Natural killer cell (primary cell): ENCODE measurements around the gene RGS19. TPM values are rescaled to one million over a fixed set of nuclear protein-coding genes. Genes with fewer than 3 reads are reported as not detected.

Experiments
- ATAC-seq, 3 donors: fragments of 150-1000 bp in 2 of 3; fragments of 200-7000 bp in 1 of 3; cut with Tn5 transposase; 1 replicate in 1 of 3; 2 replicates in 2 of 3; pipeline ENCODE4 v1.10.0; 2021; ENCODE audit warnings: mild to moderate bottlenecking in 2 of 3, moderate library complexity in 2 of 3
- DNase-seq, 2 donors: peaks; one replicate each; pipeline versions ENCODE4 v3.0.0 to v3.0.0-alpha.2; 2013 to 2021; ENCODE audit warnings: mixed read lengths in 1 of 2
- H3K27ac ChIP-seq: one replicate; pipeline ENCODE4 v1.5.1; 2013; ENCODE audit warnings: mild to moderate bottlenecking, low read length
- H3K27me3 ChIP-seq: one replicate; pipeline ENCODE4 v1.6.1; 2013; ENCODE audit warnings: low read length; ENCODE audit not compliant: control insufficient read depth, insufficient read depth
- H3K36me3 ChIP-seq: one replicate; pipeline ENCODE4 v1.6.1; 2013; ENCODE audit warnings: low read length; ENCODE audit not compliant: control insufficient read depth, insufficient read depth
- H3K4me1 ChIP-seq: one replicate; pipeline ENCODE4 v1.6.1; 2013; ENCODE audit warnings: low read length; ENCODE audit not compliant: control insufficient read depth, insufficient read depth
- H3K4me3 ChIP-seq: one replicate; pipeline ENCODE4 v1.5.1; 2013; ENCODE audit warnings: low read length
- H3K9me3 ChIP-seq: one replicate; pipeline ENCODE4 v1.6.1; 2013; ENCODE audit warnings: low read length; ENCODE audit not compliant: control insufficient read depth, insufficient read depth
- H3K27ac Mint-ChIP-seq, 2 donors: one replicate each; pipeline ENCODE4 v1.8.0; 2022; ENCODE audit warnings: mild to moderate bottlenecking in 2 of 2, mixed read lengths in 2 of 2, moderate library complexity in 1 of 2
- H3K27me3 Mint-ChIP-seq, 2 donors: one replicate each; pipeline ENCODE4 v1.8.0; 2022; ENCODE audit warnings: low read depth in 2 of 2, mixed read lengths in 2 of 2
- H3K36me3 Mint-ChIP-seq: one replicate; pipeline ENCODE4 v1.8.0; 2022; ENCODE audit warnings: mixed read lengths
- H3K4me1 Mint-ChIP-seq, 2 donors: one replicate each; pipeline ENCODE4 v1.8.0; 2022; ENCODE audit warnings: mixed read lengths in 2 of 2
- H3K4me3 Mint-ChIP-seq: one replicate; pipeline ENCODE4 v1.8.0; 2022; ENCODE audit warnings: mild to moderate bottlenecking, moderate library complexity, mixed read lengths
- H3K9me3 Mint-ChIP-seq, 2 donors: one replicate each; pipeline ENCODE4 v1.8.0; 2022; ENCODE audit warnings: mixed read lengths in 2 of 2
- CTCF ChIP-seq: fragments of 200-600 bp; IDR thresholded peaks from one replicate; pipeline ENCODE4 v1.8.0; 2022; ENCODE audit warnings: antibody characterized with exemption
- WGBS: methylation state at CpG from one replicate; pipeline ENCODE4 v1.1.7; 2013; ENCODE audit warnings: missing lambda C conversion rate; ENCODE audit not compliant: insufficient coverage; 5-methylcytosine and 5-hydroxymethylcytosine counted together
- intact Hi-C: fragments of 100-400 bp; cut with micrococcal nuclease; formaldehyde crosslinking; loops from one replicate; pipeline ENCODE4 v1.14.2; 2022
- total RNA-seq, 4 donors: library from RNA; stranded (reverse); fragments of 120-200 nt in 1 of 4; gene quantifications; one replicate each; pipeline versions ENCODE4 v1.2.3 to v1.2.4, GENCODE V29; 2013 to 2022

RGS19 gene
- total RNA-seq, 3 donors from 2014 or later (not counting 1 experiment from before 2014, with no cell fraction given), result 61.9 to 76.4 (median 68.2) TPM

- Mint-ChIP-seq H3K27me3 (no peaks in the 10 kb centered on the region), H3K4me3 (no peak overlapping the region), H3K9me3 (no peaks in the 10 kb centered on the region), H3K36me3 (no peaks in the 10 kb centered on the region), H3K4me1 (peaks cover 6 to 41% of the 10 kb centered on the region in 2 donors), H3K27ac (peak overlapping the region; percentile 21 to 52)
- WGBS, result 81% methylated on average over 30 of the region's 30 CpGs
- ATAC-seq (no peak), DNase-seq (no peak)
- Histone ChIP-seq H3K27ac (no peak overlapping the region), H3K27me3 (no peaks in the 10 kb centered on the region), H3K4me1 (peaks cover 51% of the 10 kb centered on the region), H3K9me3 (no peaks in the 10 kb centered on the region), H3K36me3 (peaks cover 43% of the 10 kb centered on the region), H3K4me3 (no peak overlapping the region)
- no peak for TF ChIP-seq CTCF
- intact Hi-C loops, result no loop called here
Observed at GRCh38 chr20:64071341-64072332, 7.7 kb downstream of the RGS19 start.

- Mint-ChIP-seq H3K36me3 (no peaks in the 10 kb centered on the region), H3K4me3 (no peak overlapping the region), H3K4me1 (peaks cover 18 to 42% of the 10 kb centered on the region in 2 donors), H3K27me3 (no peaks in the 10 kb centered on the region), H3K9me3 (no peaks in the 10 kb centered on the region), H3K27ac (no peak overlapping the region)
- Histone ChIP-seq H3K4me1 (peaks cover 54% of the 10 kb centered on the region), H3K27ac (no peak overlapping the region), H3K9me3 (no peaks in the 10 kb centered on the region), H3K4me3 (no peak overlapping the region), H3K27me3 (no peaks in the 10 kb centered on the region), H3K36me3 (peaks cover 33% of the 10 kb centered on the region)
- intact Hi-C loops, result no loop called here
- no peak for TF ChIP-seq CTCF
- 94% methylated on average over 31 of the region's 31 CpGs for WGBS
- ATAC-seq (no peak), DNase-seq (no peak)
Observed at GRCh38 chr20:64070244-64070993, 8.9 kb downstream of the RGS19 start.

- 68% methylated on average over 14 of the region's 14 CpGs for WGBS
- Histone ChIP-seq H3K36me3 (peaks cover 29% of the 10 kb centered on the region), H3K4me1 (peaks cover 54% of the 10 kb centered on the region), H3K27me3 (no peaks in the 10 kb centered on the region), H3K4me3 (no peak overlapping the region), H3K9me3 (no peaks in the 10 kb centered on the region), H3K27ac (no peak overlapping the region)
- H3K36me3 Mint-ChIP-seq, result no peaks in the 10 kb centered on the region
- no peak overlapping the region for H3K4me3 Mint-ChIP-seq
- intact Hi-C loops, result no loop called here
- no peak overlapping the region for H3K27ac Mint-ChIP-seq
- peak in 1 of 2 donors; percentile 46 for DNase-seq
- no peak for ATAC-seq
- no peaks in the 10 kb centered on the region for H3K27me3 Mint-ChIP-seq
- H3K9me3 Mint-ChIP-seq, result no peaks in the 10 kb centered on the region
- H3K4me1 Mint-ChIP-seq, result peaks cover 23 to 48% of the 10 kb centered on the region in 2 donors
- peak; percentile 60 for TF ChIP-seq CTCF
Observed at GRCh38 chr20:64069614-64070243, 9.6 kb downstream of the RGS19 start.
